Endothelial cell of umbilical vein (primary cell): ENCODE results near the gene NCKAP5. TPM values are rescaled to one million over a fixed set of nuclear protein-coding genes. Genes with fewer than 3 reads are reported as not detected.
A peak's percentile ranks its signal among the peaks of the same experiment; 100 is the strongest.

Experiments
- BruUV-seq: library from RNA; stranded (reverse); fragments of 400-500 nt; replicated peaks from 2 replicates; lab custom pipeline; 2021; lab: Mats Ljungman, UMichigan
- CTCF ChIA-PET: fragments of 300-600, 350-600 bp; sonication (Branson Sonifier 250); formaldehyde crosslinking; loops from one replicate; lab custom pipeline; 2021; ENCODE audit warnings: antibody characterized with exemption, inconsistent platforms; lab: Charles Lee
- POLR2A ChIA-PET: fragments of 300-600, 350-600 bp; sonication (Branson Sonifier 250); formaldehyde crosslinking; loops from one replicate; lab custom pipeline; 2021; ENCODE audit warnings: antibody characterized with exemption, inconsistent platforms; lab: Charles Lee
- DNase-seq: peaks from one replicate; pipeline ENCODE4 v3.0.0-alpha.2; 2011; ENCODE audit warnings: low read depth, low spot score
- FAIRE-seq: peaks from 2 replicates; lab custom pipeline; 2011; peaks lifted over from hg19 to GRCh38; lab: Jason Lieb, UNC
- H2AFZ ChIP-seq: 2 replicates; pipeline ENCODE4 v1.6.0; 2012; ENCODE audit warnings: low read depth, low read length, control low read depth, inconsistent platforms
- H3K27ac ChIP-seq: 2 replicates; pipeline ENCODE4 v1.5.1; 2011; ENCODE audit warnings: low read depth, mild to moderate bottlenecking, control low read depth, low read length, moderate library complexity; ENCODE audit not compliant: insufficient read depth
- H3K27me3 ChIP-seq, 2 experiments: 2 replicates each; pipeline versions ENCODE4 v1.6.0 to v1.6.1; 2011; ENCODE audit warnings: low read length in 2 of 2, mixed read lengths in 1 of 2; ENCODE audit not compliant: control insufficient read depth in 2 of 2, insufficient read depth in 2 of 2
- H3K36me3 ChIP-seq, 2 experiments: 2 replicates in 1 of 2; 3 replicates in 1 of 2; pipeline ENCODE4 v1.5.1; 2011; ENCODE audit warnings: low read length in 2 of 2, mild to moderate bottlenecking in 1 of 2, moderate library complexity in 1 of 2; ENCODE audit not compliant: control insufficient read depth in 2 of 2, insufficient read depth in 2 of 2; ENCODE audit errors: extremely low read depth in 1 of 2
- H3K4me1 ChIP-seq: 3 replicates; pipeline ENCODE4 v1.5.1; 2011; ENCODE audit warnings: mild to moderate bottlenecking, low read length; ENCODE audit not compliant: control insufficient read depth, insufficient read depth; ENCODE audit errors: extremely low read depth
- H3K4me2 ChIP-seq: 2 replicates; pipeline ENCODE4 v1.6.1; 2011; ENCODE audit warnings: low read length, control low read depth, mixed read lengths; ENCODE audit not compliant: insufficient read depth
- H3K4me3 ChIP-seq, 3 experiments: fragments of 200-600 bp in 1 of 3; sonication (generic), shearing (Covaris generic) in 1 of 3; replicated peaks in 1 of 3; 2 replicates each; pipeline ENCODE4 v1.5.1; 2011 to 2016; ENCODE audit warnings: control low read depth in 3 of 3, low read length in 3 of 3, mild to moderate bottlenecking in 2 of 3, inconsistent platforms in 1 of 3, low read depth in 1 of 3, moderate library complexity in 1 of 3; ENCODE audit not compliant: insufficient read depth in 1 of 3
- H3K79me2 ChIP-seq: 2 replicates; pipeline ENCODE4 v1.6.0; 2012; ENCODE audit warnings: low read length, inconsistent platforms; ENCODE audit not compliant: control insufficient read depth, insufficient read depth
- H3K9ac ChIP-seq: replicated peaks from 2 replicates; pipeline ENCODE3; 2011; ENCODE audit warnings: low read length, control low read depth; ENCODE audit not compliant: insufficient read depth; ENCODE audit errors: extremely low read depth
- H3K9me1 ChIP-seq: replicated peaks from 3 replicates; pipeline ENCODE4 v1.6.0; 2011; ENCODE audit warnings: mild to moderate bottlenecking, low read length; ENCODE audit not compliant: control insufficient read depth, insufficient read depth; ENCODE audit errors: extremely low read depth
- H3K9me3 ChIP-seq: replicated peaks from 2 replicates; pipeline ENCODE4 v1.5.1; 2012; ENCODE audit warnings: low read length, inconsistent platforms; ENCODE audit not compliant: control insufficient read depth, insufficient read depth
- H4K20me1 ChIP-seq: replicated peaks from 2 replicates; pipeline ENCODE3; 2011; ENCODE audit warnings: mild to moderate bottlenecking, low read length; ENCODE audit not compliant: control insufficient read depth, insufficient read depth; ENCODE audit errors: extremely low read depth
- EZH2 ChIP-seq: IDR thresholded peaks from 2 replicates; pipeline ENCODE4 v1.6.1; 2012; ENCODE audit warnings: borderline replicate concordance, low read depth, mild to moderate bottlenecking, moderate library complexity, low read length, inconsistent platforms; ENCODE audit not compliant: severe bottlenecking
- FOS ChIP-seq: IDR thresholded peaks from 2 replicates; pipeline ENCODE4 v1.6.1; 2011; ENCODE audit warnings: mild to moderate bottlenecking, low read length, moderate library complexity, borderline replicate concordance; ENCODE audit not compliant: insufficient read depth
- GATA2 ChIP-seq: IDR thresholded peaks from 2 replicates; pipeline ENCODE4 v1.7.0; 2011; ENCODE audit warnings: low read depth, mild to moderate bottlenecking, moderate library complexity, mixed read lengths, low read length; ENCODE audit not compliant: insufficient read length, insufficient read depth
- JUN ChIP-seq: IDR thresholded peaks from 2 replicates; pipeline ENCODE4 v1.6.1; 2011; ENCODE audit warnings: borderline replicate concordance, low read depth; ENCODE audit not compliant: insufficient read length, insufficient read depth
- MAX ChIP-seq: IDR thresholded peaks from 2 replicates; pipeline ENCODE4 v1.6.1; 2011; ENCODE audit not compliant: insufficient read depth, insufficient read length
- MYC ChIP-seq: IDR thresholded peaks from one replicate; pipeline ENCODE4 v1.6.1; 2011; ENCODE audit warnings: mild to moderate bottlenecking, low read depth, low read length
- POLR2A ChIP-seq: IDR thresholded peaks from 2 replicates; pipeline ENCODE4 v1.6.1; 2012; ENCODE audit warnings: low read depth, mild to moderate bottlenecking, control low read depth, low read length
- POLR2AphosphoS5 ChIP-seq: IDR thresholded peaks from 2 replicates; pipeline ENCODE4 v1.6.1; 2012; ENCODE audit warnings: low read depth, mild to moderate bottlenecking, control low read depth, low read length, moderate library complexity; ENCODE audit not compliant: insufficient read depth
- dilution Hi-C: fragments of 300-500 bp; cut with MboI; formaldehyde crosslinking; loops from one replicate; pipeline ENCODE4 v1.15.0; 2019; ENCODE audit warnings: low sequenced_read_pairs; ENCODE audit not compliant: extremely low pct_ligation_motif_present
- intact Hi-C: fragments of 100-400 bp; cut with micrococcal nuclease; formaldehyde crosslinking; loops from one replicate; pipeline ENCODE4 v1.10.0; 2022
- polyA plus RNA-seq, 4 experiments: library from polyadenylated mRNA; depleted of rRNA in 3 of 4; stranded (reverse) in 3 of 4; unstranded in 1 of 4; fragments of >200 nt; gene quantifications; 2 replicates each; pipeline versions ENCODE4 v1.2.1 to v1.2.3, GENCODE V29; 2011 to 2012; ENCODE audit warnings: missing spikeins in 1 of 4
- total RNA-seq: library from RNA; stranded (reverse); gene quantifications from 2 replicates; pipeline ENCODE4 v1.2.3, GENCODE V29; 2021
- TF ChIP-seq, protein P1 (sequence below), 2 donors: IDR thresholded peaks; 1 replicate in 1 of 2; 2 replicates in 1 of 2; pipeline ENCODE4 v1.5.1; 2011; ENCODE audit warnings: low read length in 2 of 2, mild to moderate bottlenecking in 2 of 2, moderate library complexity in 2 of 2, control low read depth in 1 of 2, inconsistent platforms in 1 of 2, low read depth in 1 of 2; ENCODE audit not compliant: insufficient read depth in 1 of 2; ENCODE audit errors: extremely low read depth in 1 of 2

Gene NCKAP5
- total and polyA plus RNA-seq, 2 donors (not counting 3 experiments of a cell fraction or from before 2014, with no cell fraction given): 0.47 to 3.3 TPM

DNA sequence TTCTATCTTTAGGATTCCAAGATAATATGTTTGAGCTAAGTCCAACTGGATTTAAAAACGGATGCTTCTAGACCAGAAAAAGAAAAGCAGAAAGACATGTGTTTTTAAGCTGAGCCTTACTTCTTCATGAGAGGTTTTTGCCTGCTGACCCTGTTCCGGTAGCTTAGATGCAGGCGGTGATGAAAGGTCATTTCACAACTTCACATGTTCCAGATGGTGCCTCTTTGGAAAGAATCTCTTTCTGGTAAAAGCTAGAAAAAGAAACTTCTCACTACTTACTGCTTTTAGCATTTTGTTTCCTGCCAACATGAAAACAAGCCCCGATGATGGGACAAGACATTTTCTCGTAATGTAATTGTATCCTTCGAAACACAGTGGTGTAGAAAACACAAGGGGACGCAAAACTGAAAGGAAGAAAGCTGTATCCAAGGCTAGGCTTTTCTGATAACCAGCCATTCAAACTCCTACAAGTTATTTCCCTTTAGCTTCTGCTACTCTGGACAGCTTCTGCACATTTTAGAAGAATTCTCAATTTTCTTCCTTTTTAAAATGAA lies 490.9 kb downstream of the NCKAP5 start:
- dilution Hi-C loops: no loop called here
- BruUV-seq: no TSS peak
- CTCF ChIA-PET: no interaction called here
- Histone ChIP-seq H3K4me3 (no peak overlapping the region), H4K20me1 (no peaks in the 10 kb centered on the region), H2AFZ (no peak overlapping the region), H3K27me3 (no peaks in the 10 kb centered on the region), H3K9me3 (no peaks in the 10 kb centered on the region), H3K36me3 (no peaks in the 10 kb centered on the region), H3K79me2 (no peaks in the 10 kb centered on the region), H3K9ac (no peak overlapping the region), H3K27ac (no peak overlapping the region), H3K4me2 (no peak overlapping the region), H3K9me1 (no peaks in the 10 kb centered on the region), H3K4me1 (no peaks in the 10 kb centered on the region)
- POLR2A ChIA-PET: no interaction called here
- DNase-seq: no peak
- TF ChIP-seq, protein P1, sequence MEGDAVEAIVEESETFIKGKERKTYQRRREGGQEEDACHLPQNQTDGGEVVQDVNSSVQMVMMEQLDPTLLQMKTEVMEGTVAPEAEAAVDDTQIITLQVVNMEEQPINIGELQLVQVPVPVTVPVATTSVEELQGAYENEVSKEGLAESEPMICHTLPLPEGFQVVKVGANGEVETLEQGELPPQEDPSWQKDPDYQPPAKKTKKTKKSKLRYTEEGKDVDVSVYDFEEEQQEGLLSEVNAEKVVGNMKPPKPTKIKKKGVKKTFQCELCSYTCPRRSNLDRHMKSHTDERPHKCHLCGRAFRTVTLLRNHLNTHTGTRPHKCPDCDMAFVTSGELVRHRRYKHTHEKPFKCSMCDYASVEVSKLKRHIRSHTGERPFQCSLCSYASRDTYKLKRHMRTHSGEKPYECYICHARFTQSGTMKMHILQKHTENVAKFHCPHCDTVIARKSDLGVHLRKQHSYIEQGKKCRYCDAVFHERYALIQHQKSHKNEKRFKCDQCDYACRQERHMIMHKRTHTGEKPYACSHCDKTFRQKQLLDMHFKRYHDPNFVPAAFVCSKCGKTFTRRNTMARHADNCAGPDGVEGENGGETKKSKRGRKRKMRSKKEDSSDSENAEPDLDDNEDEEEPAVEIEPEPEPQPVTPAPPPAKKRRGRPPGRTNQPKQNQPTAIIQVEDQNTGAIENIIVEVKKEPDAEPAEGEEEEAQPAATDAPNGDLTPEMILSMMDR (IDR thresholded peaks at IDR 0.05; ENCODE audit: extremely low read depth in 1 of 2, insufficient read depth in 1 of 2, low read depth in 1 of 2, low read length in 2 of 2): no peak
- no peak for FAIRE-seq
- intact Hi-C loops: no loop called here

DNA sequence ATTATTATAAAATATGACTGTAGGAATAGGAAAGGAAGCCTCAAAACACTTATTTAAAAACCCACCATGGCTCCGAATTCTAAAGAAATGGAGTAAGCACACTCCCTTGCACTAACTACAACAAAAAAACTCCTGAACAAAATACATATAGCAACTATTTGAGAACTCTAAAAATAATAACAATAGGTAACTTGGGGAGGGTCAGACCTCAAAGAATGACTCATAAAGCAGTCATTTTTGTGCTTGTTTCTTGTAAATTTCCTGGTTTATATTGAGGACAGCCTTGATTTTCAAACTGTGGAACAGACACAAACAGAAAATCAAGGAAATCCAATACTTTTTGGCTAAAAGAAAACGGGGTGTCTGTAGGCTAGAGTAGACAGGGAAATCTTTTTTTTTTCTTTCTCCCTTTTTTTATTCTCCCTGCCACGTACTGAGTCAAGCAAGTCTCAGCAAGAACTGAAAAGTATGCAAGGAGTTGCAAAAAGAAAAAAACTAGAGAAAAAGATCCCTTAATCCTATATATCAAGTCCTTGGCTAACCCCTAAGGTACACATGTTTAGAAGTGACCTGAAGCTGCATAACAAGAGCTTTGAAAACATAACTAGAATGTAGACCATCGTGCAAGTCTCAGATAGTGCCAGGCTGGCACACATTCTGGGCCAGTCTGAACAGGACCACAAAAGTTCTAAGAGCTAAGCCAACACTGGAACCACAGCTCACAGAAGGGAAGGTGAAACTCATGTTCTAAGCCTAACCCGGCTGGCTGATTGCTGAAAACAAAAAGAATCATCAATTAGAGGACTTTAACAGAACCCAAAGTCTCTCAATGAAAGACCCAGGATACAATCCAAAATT lies 495.2 kb downstream of the NCKAP5 start:
- DNase-seq (no peak), FAIRE-seq (no peak)
- no peaks in the 10 kb centered on the region for H3K36me3 ChIP-seq
- TF ChIP-seq POLR2A (no peak), POLR2AphosphoS5 (no peak), MAX (no peak), FOS (peak; percentile 9), MYC (no peak), JUN (peak; percentile 9), EZH2 (no peak), GATA2 (no peak)
- TF ChIP-seq, protein P1 (IDR thresholded peaks at IDR 0.05; ENCODE audit: extremely low read depth in 1 of 2, insufficient read depth in 1 of 2, low read depth in 1 of 2, low read length in 2 of 2): no peak
- H4K20me1 ChIP-seq: no peaks in the 10 kb centered on the region
- no peak overlapping the region for H3K9ac ChIP-seq
- ChIA-PET POLR2A (no interaction called here), CTCF (no interaction called here)
- no peaks in the 10 kb centered on the region for H3K4me1 ChIP-seq
- H3K4me2 ChIP-seq: no peak overlapping the region
- no peaks in the 10 kb centered on the region for H3K9me1 ChIP-seq
- H2AFZ ChIP-seq: no peak overlapping the region
- H3K27ac ChIP-seq: no peak overlapping the region
- no TSS peak for BruUV-seq
- intact Hi-C loops (no loop called here), dilution Hi-C loops (no loop called here)
- H3K27me3 ChIP-seq: no peaks in the 10 kb centered on the region
- H3K9me3 ChIP-seq: no peaks in the 10 kb centered on the region
- H3K79me2 ChIP-seq: no peaks in the 10 kb centered on the region
- no peak overlapping the region for H3K4me3 ChIP-seq
